Prostate gland (tissue), 2 donors: ENCODE results near the gene HSP90AB1.

Experiments used
- POLR2A ChIP-seq: fragments of 450-650 bp; IDR thresholded peaks from one replicate; pipeline ENCODE4 v1.6.1; 2016; ENCODE audit warnings: antibody characterized with exemption, mild to moderate bottlenecking
- POLR2AphosphoS5 ChIP-seq: sonication (generic); formaldehyde crosslinking; IDR thresholded peaks from one replicate; pipeline ENCODE4 v1.6.1; 2017; ENCODE audit warnings: antibody characterized with exemption
- TF ChIP-seq, protein P1 (sequence below), 4 experiments: fragments of 200-600 bp in 2 of 4; fragments of 450-650 bp in 2 of 4; sonication (generic) in 2 of 4; IDR thresholded peaks; 1 replicate in 3 of 4; 2 replicates in 1 of 4; pipeline ENCODE4 v1.5.1; 2016 to 2019; ENCODE audit warnings: antibody characterized with exemption in 4 of 4, mild to moderate bottlenecking in 2 of 4, moderate library complexity in 2 of 4

- TF ChIP-seq, protein P1, sequence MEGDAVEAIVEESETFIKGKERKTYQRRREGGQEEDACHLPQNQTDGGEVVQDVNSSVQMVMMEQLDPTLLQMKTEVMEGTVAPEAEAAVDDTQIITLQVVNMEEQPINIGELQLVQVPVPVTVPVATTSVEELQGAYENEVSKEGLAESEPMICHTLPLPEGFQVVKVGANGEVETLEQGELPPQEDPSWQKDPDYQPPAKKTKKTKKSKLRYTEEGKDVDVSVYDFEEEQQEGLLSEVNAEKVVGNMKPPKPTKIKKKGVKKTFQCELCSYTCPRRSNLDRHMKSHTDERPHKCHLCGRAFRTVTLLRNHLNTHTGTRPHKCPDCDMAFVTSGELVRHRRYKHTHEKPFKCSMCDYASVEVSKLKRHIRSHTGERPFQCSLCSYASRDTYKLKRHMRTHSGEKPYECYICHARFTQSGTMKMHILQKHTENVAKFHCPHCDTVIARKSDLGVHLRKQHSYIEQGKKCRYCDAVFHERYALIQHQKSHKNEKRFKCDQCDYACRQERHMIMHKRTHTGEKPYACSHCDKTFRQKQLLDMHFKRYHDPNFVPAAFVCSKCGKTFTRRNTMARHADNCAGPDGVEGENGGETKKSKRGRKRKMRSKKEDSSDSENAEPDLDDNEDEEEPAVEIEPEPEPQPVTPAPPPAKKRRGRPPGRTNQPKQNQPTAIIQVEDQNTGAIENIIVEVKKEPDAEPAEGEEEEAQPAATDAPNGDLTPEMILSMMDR (IDR thresholded peaks at IDR 0.05): no peak
- TF ChIP-seq POLR2A (no peak), POLR2AphosphoS5 (no peak)
Observed at GRCh38 chr6:44258325-44258863, 11.5 kb downstream of the HSP90AB1 start.
